Right cardiac atrium (tissue), 5 donors: ENCODE results near the gene SRRM4. TPM values are rescaled to one million over a fixed set of nuclear protein-coding genes. Genes with fewer than 3 reads are reported as not detected.

Source experiments
- ATAC-seq, 2 donors: fragments of 200-7000 bp; cut with Tn5 transposase; one replicate each; pipeline versions ENCODE4 v1.8.0 to v1.9.1; 2020; ENCODE audit warnings: moderate library complexity in 2 of 2, mild to moderate bottlenecking in 1 of 2
- DNase-seq, 3 donors: peaks; one replicate each; pipeline ENCODE4 v3.0.0-alpha.2; 2020
- H3K27ac ChIP-seq: one replicate; pipeline ENCODE4 v1.5.1; 2013; ENCODE audit warnings: mild to moderate bottlenecking, low read length, control low read depth, moderate library complexity
- H3K27me3 ChIP-seq: one replicate; pipeline ENCODE4 v1.6.1; 2013; ENCODE audit not compliant: control insufficient read depth, insufficient read depth
- H3K4me1 ChIP-seq: one replicate; pipeline ENCODE4 v1.6.1; 2013; ENCODE audit warnings: low read length; ENCODE audit not compliant: control insufficient read depth, insufficient read depth
- H3K4me3 ChIP-seq: one replicate; pipeline ENCODE4 v1.5.1; 2013; ENCODE audit warnings: low read length, control low read depth
- H3K9me3 ChIP-seq: one replicate; pipeline ENCODE4 v1.6.1; 2013; ENCODE audit warnings: low read length; ENCODE audit not compliant: control insufficient read depth
- WGBS: extraction: QIAGEN DNeasy Blood & Tissue Kit; methylation state at CpG from one replicate; pipeline ENCODE4 v1.1.7; 2013; 5-methylcytosine and 5-hydroxymethylcytosine counted together
- intact Hi-C, 4 donors: fragments of 100-400 bp; cut with DNase I; formaldehyde crosslinking; loops; one replicate each; pipeline versions ENCODE4 v1.11.0 to v1.14.0; 2022 to 2023
- long read RNA-seq, 4 donors: library from polyadenylated mRNA; unstranded; transcript quantifications; one replicate each; pipeline ENCODE4 v2.0.0, GENCODE V29; 2020 to 2021
- polyA plus RNA-seq: library from polyadenylated mRNA; stranded (reverse); fragments of 200-250 nt; gene quantifications from one replicate; pipeline ENCODE4 v1.2.3, GENCODE V29; 2013
- total RNA-seq, 4 donors: library from RNA; stranded (reverse); fragmentation: NEBNext Ultra II Directional; extraction: Animal tissue kit (Norgen Biotek cat#: 25700); gene quantifications; one replicate each; pipeline ENCODE4 v1.2.1, GENCODE V29; 2021
- donor health status: healthy with polysubstance abuse.
- donor health status: DM: no; HTN: yes; CAD: no.
- donor health status: DM: no; HTN: no; CAD: no.
- donor health status: DM: no; HTN: yes; CAD: no; lungs with severe emphysema.
- donor health status: DM: yes; HTN: yes; CAD: no.

The SRRM4 gene
- under 1 TPM; 0.22 to 0.91 (median 0.72) TPM for total RNA-seq
- 0.38 TPM for polyA plus RNA-seq
- long read RNA-seq, donor 1, partial matches to known transcripts = 0 of 4 reads
- long read RNA-seq, donor 1, other reads (novel, unspliced or antisense) = 4 of 4 reads
- long read RNA-seq, donor 2, partial matches to known transcripts = 1 of 2 reads
- long read RNA-seq, donor 2, other reads (novel, unspliced or antisense) = 1 of 2 reads
- long read RNA-seq, donor 3, partial matches to known transcripts = 0 of 2 reads
- long read RNA-seq, donor 3, other reads (novel, unspliced or antisense) = 2 of 2 reads
- long read RNA-seq, donor 4, partial matches to known transcripts = 1 of 5 reads
- long read RNA-seq, donor 4, other reads (novel, unspliced or antisense) = 4 of 5 reads

- Histone ChIP-seq H3K27me3 (peaks cover 3% of the 10 kb centered on the region), H3K4me1 (no peaks in the 10 kb centered on the region), H3K27ac (no peak within 1 kb of the TSS), H3K9me3 (no peaks in the 10 kb centered on the region), H3K4me3 (peak within 1 kb of the TSS; percentile 12)
- peak; percentile 36 to 58 for ATAC-seq
- DNase-seq = peak; percentile 13 to 75 (median 66)
- WGBS = 2% methylated on average over 64 of the region's 64 CpGs
- intact Hi-C loops = no loop called here
Measured at GRCh38 chr12:118981285-118982211, at the start of gene SRRM4. Gene SRRM4 (plus strand): TSS chr12:118981541. CDS start chr12:118981883, 342 bp downstream.

- Histone ChIP-seq H3K27me3 (peaks cover 2% of the 10 kb centered on the region), H3K4me3 (no peak overlapping the region), H3K9me3 (no peaks in the 10 kb centered on the region), H3K4me1 (no peaks in the 10 kb centered on the region), H3K27ac (no peak overlapping the region)
- DNase-seq (no peak), ATAC-seq (no peak)
- WGBS = 21% methylated on average over 10 of the region's 10 CpGs
- intact Hi-C loops = no loop called here
Measured at GRCh38 chr12:118946256-118946655, 35.1 kb upstream of the SRRM4 start.

GRCh38 chr12:118958520-118958919 lies 22.8 kb upstream of the SRRM4 start:
- 55% methylated on average over 5 of the region's 5 CpGs for WGBS
- Histone ChIP-seq H3K27me3 (no peaks in the 10 kb centered on the region), H3K9me3 (no peaks in the 10 kb centered on the region), H3K4me3 (no peak overlapping the region), H3K4me1 (no peaks in the 10 kb centered on the region), H3K27ac (no peak overlapping the region)
- intact Hi-C loops = no loop called here
- DNase-seq (no peak), ATAC-seq (no peak)

GRCh38 chr12:118959348-118959747 lies 22.0 kb upstream of the SRRM4 start:
- Histone ChIP-seq H3K27me3 (no peaks in the 10 kb centered on the region), H3K9me3 (no peaks in the 10 kb centered on the region), H3K4me1 (no peaks in the 10 kb centered on the region), H3K27ac (no peak overlapping the region), H3K4me3 (no peak overlapping the region)
- intact Hi-C loops = no loop called here
- ATAC-seq = no peak
- WGBS = 61% methylated on average over 4 of the region's 4 CpGs
- no peak for DNase-seq

GRCh38 chr12:118959985-118960560 lies 21.3 kb upstream of the SRRM4 start:
- ATAC-seq = no peak
- intact Hi-C loops = no loop called here
- H3K27ac ChIP-seq = no peak overlapping the region
- 58% methylated on average over 2 of the region's 2 CpGs for WGBS
- no peaks in the 10 kb centered on the region for H3K4me1 ChIP-seq
- no peaks in the 10 kb centered on the region for H3K9me3 ChIP-seq
- no peaks in the 10 kb centered on the region for H3K27me3 ChIP-seq
- DNase-seq = no peak
- no peak overlapping the region for H3K4me3 ChIP-seq

- Histone ChIP-seq H3K27ac (no peak overlapping the region), H3K4me3 (no peak overlapping the region), H3K9me3 (no peaks in the 10 kb centered on the region), H3K27me3 (no peaks in the 10 kb centered on the region), H3K4me1 (no peaks in the 10 kb centered on the region)
- ATAC-seq = no peak
- 81% methylated on average over 6 of the region's 6 CpGs for WGBS
- DNase-seq = no peak
- intact Hi-C loops = no loop called here
Measured at GRCh38 chr12:118960865-118961264, 20.5 kb upstream of the SRRM4 start.

GRCh38 chr12:118964988-118965387 lies 16.4 kb upstream of the SRRM4 start:
- H3K9me3 ChIP-seq = no peaks in the 10 kb centered on the region
- no peak overlapping the region for H3K27ac ChIP-seq
- no peak for DNase-seq
- no peak for ATAC-seq
- WGBS = 47% methylated on average over 5 of the region's 5 CpGs
- no peaks in the 10 kb centered on the region for H3K4me1 ChIP-seq
- no peaks in the 10 kb centered on the region for H3K27me3 ChIP-seq
- intact Hi-C loops = no loop called here
- no peak overlapping the region for H3K4me3 ChIP-seq

GRCh38 chr12:118970856-118971255 lies 10.5 kb upstream of the SRRM4 start:
- no peaks in the 10 kb centered on the region for H3K9me3 ChIP-seq
- no peak overlapping the region for H3K27ac ChIP-seq
- no peak overlapping the region for H3K4me3 ChIP-seq
- H3K27me3 ChIP-seq = peaks cover 2% of the 10 kb centered on the region
- no peak for ATAC-seq
- DNase-seq = no peak
- WGBS = 60% methylated on average over 5 of the region's 5 CpGs
- no peaks in the 10 kb centered on the region for H3K4me1 ChIP-seq
- intact Hi-C loops = loop anchor here in 1 of 4 donors (10.0 kb wide), 1 partner anchor 444 kb away; no protein-coding TSS in a partner anchor

- intact Hi-C loops = loop anchor here in 1 of 4 donors (10.0 kb wide), 1 partner anchor 442 kb away; no protein-coding TSS in a partner anchor
- ATAC-seq = no peak
- no peak overlapping the region for H3K4me3 ChIP-seq
- 78% methylated on average over 2 of the region's 2 CpGs for WGBS
- DNase-seq = no peak
- no peaks in the 10 kb centered on the region for H3K9me3 ChIP-seq
- peaks cover 2% of the 10 kb centered on the region for H3K27me3 ChIP-seq
- no peak overlapping the region for H3K27ac ChIP-seq
- H3K4me1 ChIP-seq = no peaks in the 10 kb centered on the region
Measured at GRCh38 chr12:118972982-118973381, 8.4 kb upstream of the SRRM4 start.

- DNase-seq = peak; percentile 23 to 60 (median 54)
- peak; percentile 40 to 59 for ATAC-seq
- Histone ChIP-seq H3K27me3 (peaks cover 5% of the 10 kb centered on the region), H3K4me3 (peak overlapping the region; percentile 32), H3K9me3 (no peaks in the 10 kb centered on the region), H3K4me1 (no peaks in the 10 kb centered on the region), H3K27ac (no peak overlapping the region)
- intact Hi-C loops = loop anchor here in 1 of 4 donors (10.0 kb wide), 1 partner anchor 435 kb away; no protein-coding TSS in a partner anchor
- WGBS = 1% methylated on average over 17 of the region's 17 CpGs
Measured at GRCh38 chr12:118979763-118980406, 1.5 kb upstream of the SRRM4 start.
